CD4-positive, alpha-beta T cell treated with Interleukin-4 for 4 hours (primary cell): ENCODE results near the gene RNF7.
A peak's percentile ranks its signal among the peaks of the same experiment; 100 is the strongest.
"Not testable (repeated sequence)": the region's sequence is repeated elsewhere in the genome, so short reads cannot be mapped to it uniquely, and the experiment has no call there.

Source experiments
- DNase-seq: peaks from one replicate; pipeline ENCODE4 v3.0.0-alpha.2; 2020

The RNF7 gene

GRCh38 chr3:141783632-141784031 is 45.5 kb downstream of the RNF7 start:
- no peak for DNase-seq

GRCh38 chr3:141784096-141784495 is 46.0 kb downstream of the RNF7 start:
- DNase-seq = no peak

GRCh38 chr3:141784531-141784930 is 46.4 kb downstream of the RNF7 start:
- no peak for DNase-seq

- DNase-seq = no peak
Measured at GRCh38 chr3:141788149-141788548, 50.1 kb downstream of the RNF7 start.

- DNase-seq = not testable (repeated sequence)
Measured at GRCh38 chr3:141788750-141789149, 50.7 kb downstream of the RNF7 start.

- no peak for DNase-seq
Measured at GRCh38 chr3:141789281-141789680, 51.2 kb downstream of the RNF7 start.

GRCh38 chr3:141790171-141790570 is 52.1 kb downstream of the RNF7 start:
- DNase-seq = no peak

GRCh38 chr3:141792495-141792894 is 54.4 kb downstream of the RNF7 start:
- no peak for DNase-seq

GRCh38 chr3:141793476-141794260 is 55.6 kb downstream of the RNF7 start:
- DNase-seq = no peak

GRCh38 chr3:141795276-141795675 is 57.2 kb downstream of the RNF7 start:
- DNase-seq = no peak

- DNase-seq = no peak
Measured at GRCh38 chr3:141795741-141796080, 57.6 kb downstream of the RNF7 start.

- DNase-seq = peak; percentile 80
Measured at GRCh38 chr3:141796081-141796888, 58.2 kb downstream of the RNF7 start.
